Activated naive CD8-positive, alpha-beta T cell treated with anti-CD3 and anti-CD28 coated beads, Interleukin-2, amount 50 U/mL, for 16 hours (primary cell): ENCODE measurements around the gene RAPGEF5.
A peak's percentile ranks its signal among the peaks of the same experiment; 100 is the strongest.
"Not testable (repeated sequence)": the region's sequence is repeated elsewhere in the genome, so short reads cannot be mapped to it uniquely, and the experiment has no call there.

ENCODE experiments used
- DNase-seq: peaks from one replicate; pipeline ENCODE4 v3.0.0-alpha.2; 2020; ENCODE audit warnings: low read depth, low spot score

Gene RAPGEF5

GRCh38 chr7:22123139-22123538 lies 233.8 kb downstream of the RAPGEF5 start:
- DNase-seq, result no peak

GRCh38 chr7:22121702-22122474 lies 235.1 kb downstream of the RAPGEF5 start:
- no peak for DNase-seq

GRCh38 chr7:22120391-22121053 lies 236.4 kb downstream of the RAPGEF5 start:
- DNase-seq, result no peak

GRCh38 chr7:22117222-22117621 lies 239.7 kb downstream of the RAPGEF5 start:
- DNase-seq, result no peak

- no peak for DNase-seq
Observed at GRCh38 chr7:22116451-22117030, 240.4 kb downstream of the RAPGEF5 start.

- DNase-seq, result no peak
Observed at GRCh38 chr7:22115689-22116088, 241.3 kb downstream of the RAPGEF5 start.

GRCh38 chr7:22114440-22114981 lies 242.4 kb downstream of the RAPGEF5 start:
- no peak for DNase-seq

- DNase-seq, result no peak
Observed at GRCh38 chr7:22113041-22113440, 243.9 kb downstream of the RAPGEF5 start.

GRCh38 chr7:22111661-22112060 lies 245.3 kb downstream of the RAPGEF5 start:
- DNase-seq, result no peak

- DNase-seq, result no peak
Observed at GRCh38 chr7:22110881-22111280, 246.1 kb downstream of the RAPGEF5 start.

GRCh38 chr7:22110227-22110839 lies 246.6 kb downstream of the RAPGEF5 start:
- peak; percentile 27 for DNase-seq

- no peak for DNase-seq
Observed at GRCh38 chr7:22109761-22110160, 247.2 kb downstream of the RAPGEF5 start.

GRCh38 chr7:22108151-22108845 lies 248.7 kb downstream of the RAPGEF5 start:
- DNase-seq, result no peak

GRCh38 chr7:22105550-22105949 lies 251.4 kb downstream of the RAPGEF5 start:
- no peak for DNase-seq

- no peak for DNase-seq
Observed at GRCh38 chr7:22094413-22095342, 262.3 kb downstream of the RAPGEF5 start.

GRCh38 chr7:22093936-22094335 lies 263.0 kb downstream of the RAPGEF5 start:
- DNase-seq, result no peak

GRCh38 chr7:22093001-22093400 lies 264.0 kb downstream of the RAPGEF5 start:
- no peak for DNase-seq

GRCh38 chr7:22090958-22091525 lies 265.9 kb downstream of the RAPGEF5 start:
- DNase-seq, result not testable (repeated sequence)

- DNase-seq, result no peak
Observed at GRCh38 chr7:22090512-22090911, 266.4 kb downstream of the RAPGEF5 start.

GRCh38 chr7:22090107-22090506 lies 266.8 kb downstream of the RAPGEF5 start:
- DNase-seq, result no peak
